Measurements from ENCODE around the gene PPP3R1. TPM values are rescaled to one million over a fixed set of nuclear protein-coding genes. Genes with fewer than 3 reads are reported as not detected.

The PPP3R1 gene
- polyA plus RNA-seq, 1 donor (not counting 4 experiments of a cell fraction or from before 2014, with no cell fraction given) = 21.6 TPM

DNA sequence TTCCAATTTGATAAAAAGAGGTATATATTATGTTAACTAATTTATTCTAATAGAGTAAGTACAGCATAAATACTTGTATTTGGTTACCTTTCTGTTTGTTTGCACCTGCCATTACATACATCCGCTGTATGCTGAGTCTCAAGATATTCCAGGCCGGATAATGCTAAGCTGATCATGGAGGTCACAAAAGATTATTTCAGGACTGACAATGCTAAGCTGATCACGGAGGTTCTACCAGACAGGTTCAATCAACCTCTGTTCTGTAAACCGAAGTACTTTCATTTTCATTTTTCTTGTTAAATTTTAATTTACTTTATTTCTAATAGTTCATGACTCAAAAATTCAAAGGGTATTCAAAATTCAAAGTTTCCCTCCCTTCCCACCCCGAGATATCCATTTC is 63.5 kb downstream of the PPP3R1 start:
- H3K4me1 ChIP-seq (ENCODE audit: control insufficient read depth, extremely low read depth, insufficient read depth, low read length) = peaks cover 25% of the 10 kb centered on the region
- dilution Hi-C loops (cut with MboI; ENCODE audit: extremely low pct_ligation_motif_present, low sequenced_read_pairs) = no loop called here
- no peak overlapping the region for H3K4me3 ChIP-seq (ENCODE audit: control insufficient read depth in 2 of 3, extremely low read depth in 1 of 3, insufficient read depth in 2 of 3, low read depth in 1 of 3, low read length in 3 of 3)
- H3K27ac ChIP-seq (ENCODE audit: control insufficient read depth, insufficient read depth, low read length) = no peak overlapping the region
- H3K36me3 ChIP-seq (ENCODE audit: control insufficient read depth in 2 of 2, extremely low read depth in 1 of 2, insufficient read depth in 2 of 2, low read length in 2 of 2) = peaks cover 5 to 8% of the 10 kb centered on the region in 2 experiments
- no peak for DNase-seq (ENCODE audit: low read depth, low spot score)
- peaks cover 4% of the 10 kb centered on the region for H4K20me1 ChIP-seq (ENCODE audit: control insufficient read depth, extremely low read depth, insufficient read depth, low read length)
- no peaks in the 10 kb centered on the region for H3K27me3 ChIP-seq (ENCODE audit: control insufficient read depth, extremely low read depth, insufficient read depth, low read length)
- TF ChIP-seq EZH2 (IDR thresholded peaks at IDR 0.05; ENCODE audit: low read length) = no peak
- TF ChIP-seq, protein P1, sequence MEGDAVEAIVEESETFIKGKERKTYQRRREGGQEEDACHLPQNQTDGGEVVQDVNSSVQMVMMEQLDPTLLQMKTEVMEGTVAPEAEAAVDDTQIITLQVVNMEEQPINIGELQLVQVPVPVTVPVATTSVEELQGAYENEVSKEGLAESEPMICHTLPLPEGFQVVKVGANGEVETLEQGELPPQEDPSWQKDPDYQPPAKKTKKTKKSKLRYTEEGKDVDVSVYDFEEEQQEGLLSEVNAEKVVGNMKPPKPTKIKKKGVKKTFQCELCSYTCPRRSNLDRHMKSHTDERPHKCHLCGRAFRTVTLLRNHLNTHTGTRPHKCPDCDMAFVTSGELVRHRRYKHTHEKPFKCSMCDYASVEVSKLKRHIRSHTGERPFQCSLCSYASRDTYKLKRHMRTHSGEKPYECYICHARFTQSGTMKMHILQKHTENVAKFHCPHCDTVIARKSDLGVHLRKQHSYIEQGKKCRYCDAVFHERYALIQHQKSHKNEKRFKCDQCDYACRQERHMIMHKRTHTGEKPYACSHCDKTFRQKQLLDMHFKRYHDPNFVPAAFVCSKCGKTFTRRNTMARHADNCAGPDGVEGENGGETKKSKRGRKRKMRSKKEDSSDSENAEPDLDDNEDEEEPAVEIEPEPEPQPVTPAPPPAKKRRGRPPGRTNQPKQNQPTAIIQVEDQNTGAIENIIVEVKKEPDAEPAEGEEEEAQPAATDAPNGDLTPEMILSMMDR (optimal IDR thresholded peaks at IDR 0.05 in 1 of 3, IDR thresholded peaks at IDR 0.05 in 1 of 3, conservative IDR thresholded peaks at IDR 0.05 in 1 of 3; ENCODE audit: extremely low read depth in 1 of 3, insufficient read depth in 2 of 3, low read length in 3 of 3) = no peak
- no peak overlapping the region for H3K9ac ChIP-seq (ENCODE audit: control insufficient read depth, extremely low read depth, insufficient read depth, low read length)
- peaks cover 56% of the 10 kb centered on the region for H3K79me2 ChIP-seq (ENCODE audit: control insufficient read depth, insufficient read depth, low read length)
- no peak overlapping the region for H2AFZ ChIP-seq (ENCODE audit: control insufficient read depth, low read length)
- H3K9me3 ChIP-seq (ENCODE audit: control insufficient read depth, low read depth, low read length) = no peaks in the 10 kb centered on the region
- no peak overlapping the region for H3K4me2 ChIP-seq (ENCODE audit: control insufficient read depth, extremely low read depth, insufficient read depth, low read depth, low read length)
- H3K9me1 ChIP-seq (ENCODE audit: control insufficient read depth, extremely low read depth, insufficient read depth, low read length) = no peaks in the 10 kb centered on the region
- FAIRE-seq = no peak

- Histone ChIP-seq H2AFZ (ENCODE audit: control insufficient read depth, low read length) (no peak overlapping the region), H3K36me3 (ENCODE audit: control insufficient read depth in 2 of 2, extremely low read depth in 1 of 2, insufficient read depth in 2 of 2, low read length in 2 of 2) (peaks cover 11% of the 10 kb centered on the region in 2 experiments), H3K9me1 (ENCODE audit: control insufficient read depth, extremely low read depth, insufficient read depth, low read length) (no peaks in the 10 kb centered on the region), H3K27me3 (ENCODE audit: control insufficient read depth, extremely low read depth, insufficient read depth, low read length) (no peaks in the 10 kb centered on the region), H3K27ac (ENCODE audit: control insufficient read depth, insufficient read depth, low read length) (no peak overlapping the region), H3K9ac (ENCODE audit: control insufficient read depth, extremely low read depth, insufficient read depth, low read length) (no peak overlapping the region), H3K9me3 (ENCODE audit: control insufficient read depth, low read depth, low read length) (no peaks in the 10 kb centered on the region), H3K4me1 (ENCODE audit: control insufficient read depth, extremely low read depth, insufficient read depth, low read length) (peaks cover 17% of the 10 kb centered on the region), H4K20me1 (ENCODE audit: control insufficient read depth, extremely low read depth, insufficient read depth, low read length) (peaks cover 4% of the 10 kb centered on the region), H3K4me2 (ENCODE audit: control insufficient read depth, extremely low read depth, insufficient read depth, low read depth, low read length) (no peak overlapping the region), H3K4me3 (ENCODE audit: control insufficient read depth in 2 of 3, extremely low read depth in 1 of 3, insufficient read depth in 2 of 3, low read depth in 1 of 3, low read length in 3 of 3) (no peak overlapping the region), H3K79me2 (ENCODE audit: control insufficient read depth, insufficient read depth, low read length) (peaks cover 46% of the 10 kb centered on the region)
- dilution Hi-C loops (cut with MboI; ENCODE audit: extremely low pct_ligation_motif_present, low sequenced_read_pairs) = no loop called here
- no peak for DNase-seq (ENCODE audit: low read depth, low spot score)
- TF ChIP-seq, protein P1 (optimal IDR thresholded peaks at IDR 0.05 in 1 of 3, IDR thresholded peaks at IDR 0.05 in 1 of 3, conservative IDR thresholded peaks at IDR 0.05 in 1 of 3; ENCODE audit: extremely low read depth in 1 of 3, insufficient read depth in 2 of 3, low read length in 3 of 3) = no peak
- TF ChIP-seq EZH2 (IDR thresholded peaks at IDR 0.05; ENCODE audit: low read length) = no peak
- no peak for FAIRE-seq
Measured at GRCh38 chr2:68187329-68187728, 65.0 kb downstream of the PPP3R1 start.

Measured in keratinocyte (primary cell).